ENCODE results near the gene TBC1D22B. TPM values are rescaled to one million over a fixed set of nuclear protein-coding genes. Genes with fewer than 3 reads are reported as not detected.
A peak's percentile ranks its signal among the peaks of the same experiment; 100 is the strongest.

TBC1D22B gene
- total RNA-seq, 1 donor, result 4.8 TPM

DNA sequence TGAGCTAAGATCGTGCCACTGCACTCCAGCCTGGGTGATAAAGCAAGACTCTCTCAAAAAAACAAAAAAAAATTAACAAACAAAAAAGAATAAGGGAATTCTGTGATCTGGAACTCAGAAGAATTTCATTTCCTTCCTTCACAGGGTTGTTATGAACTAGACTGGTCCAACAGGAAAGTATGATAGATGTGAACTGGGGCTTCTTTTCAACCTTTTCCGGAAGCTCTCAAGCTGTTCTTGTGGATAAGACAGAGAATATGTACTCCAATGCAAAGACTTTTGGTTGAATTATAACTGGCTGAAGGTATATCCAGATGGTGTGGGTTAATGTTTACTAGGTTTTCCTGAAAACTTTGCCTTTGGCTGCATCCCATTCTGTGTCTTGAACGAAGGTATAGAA is 101.5 kb downstream of the TBC1D22B start:
- DNase-seq (ENCODE audit: low read depth), result no peak
- H3K4me3 ChIP-seq (ENCODE audit: low read depth, low read length), result no peak overlapping the region
- TF ChIP-seq, protein P1, sequence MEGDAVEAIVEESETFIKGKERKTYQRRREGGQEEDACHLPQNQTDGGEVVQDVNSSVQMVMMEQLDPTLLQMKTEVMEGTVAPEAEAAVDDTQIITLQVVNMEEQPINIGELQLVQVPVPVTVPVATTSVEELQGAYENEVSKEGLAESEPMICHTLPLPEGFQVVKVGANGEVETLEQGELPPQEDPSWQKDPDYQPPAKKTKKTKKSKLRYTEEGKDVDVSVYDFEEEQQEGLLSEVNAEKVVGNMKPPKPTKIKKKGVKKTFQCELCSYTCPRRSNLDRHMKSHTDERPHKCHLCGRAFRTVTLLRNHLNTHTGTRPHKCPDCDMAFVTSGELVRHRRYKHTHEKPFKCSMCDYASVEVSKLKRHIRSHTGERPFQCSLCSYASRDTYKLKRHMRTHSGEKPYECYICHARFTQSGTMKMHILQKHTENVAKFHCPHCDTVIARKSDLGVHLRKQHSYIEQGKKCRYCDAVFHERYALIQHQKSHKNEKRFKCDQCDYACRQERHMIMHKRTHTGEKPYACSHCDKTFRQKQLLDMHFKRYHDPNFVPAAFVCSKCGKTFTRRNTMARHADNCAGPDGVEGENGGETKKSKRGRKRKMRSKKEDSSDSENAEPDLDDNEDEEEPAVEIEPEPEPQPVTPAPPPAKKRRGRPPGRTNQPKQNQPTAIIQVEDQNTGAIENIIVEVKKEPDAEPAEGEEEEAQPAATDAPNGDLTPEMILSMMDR (IDR thresholded peaks at IDR 0.05; ENCODE audit: insufficient read depth, low read length), result no peak

DNA sequence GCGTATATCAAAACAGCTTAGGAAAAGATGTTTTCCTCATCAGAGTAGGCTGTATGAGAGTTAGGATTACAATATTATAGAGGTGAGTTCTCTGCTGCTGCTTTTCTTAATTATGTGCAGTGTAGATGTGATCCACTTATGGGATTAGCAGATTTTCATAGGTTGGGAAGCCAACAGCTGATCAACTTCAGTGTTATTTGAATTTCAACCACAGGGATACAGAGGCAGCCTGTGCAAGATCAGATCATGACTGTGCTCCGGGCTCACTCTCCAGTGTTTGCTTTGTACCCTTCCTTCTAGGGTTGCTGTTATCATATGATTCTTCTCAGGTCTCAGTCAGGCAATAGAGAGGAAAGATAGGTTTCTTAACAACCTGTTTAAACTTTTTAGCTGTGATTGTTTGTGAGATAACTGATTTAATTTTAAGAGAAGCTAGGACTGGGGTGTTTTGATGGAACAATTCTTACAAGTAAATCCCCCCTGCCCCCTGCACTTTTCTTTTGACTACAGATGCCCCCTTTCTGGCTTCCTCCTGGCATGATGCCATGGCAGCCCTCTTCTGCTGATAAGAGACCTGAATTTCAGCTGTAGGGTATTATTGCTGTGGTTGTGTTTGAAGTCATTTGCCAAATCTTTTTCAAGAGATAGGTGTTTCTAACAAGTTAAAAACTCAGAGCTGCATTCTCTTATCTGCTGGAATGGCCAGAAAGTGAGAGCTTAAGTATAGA is 104.7 kb downstream of the TBC1D22B start:
- no peak overlapping the region for H3K4me3 ChIP-seq (ENCODE audit: low read depth, low read length)
- no peak for DNase-seq (ENCODE audit: low read depth)
- TF ChIP-seq, protein P1 (IDR thresholded peaks at IDR 0.05; ENCODE audit: insufficient read depth, low read length), result no peak

- no peak overlapping the region for H3K4me3 ChIP-seq (ENCODE audit: low read depth, low read length)
- DNase-seq (ENCODE audit: low read depth), result peak; percentile 67
- TF ChIP-seq, protein P1 (IDR thresholded peaks at IDR 0.05; ENCODE audit: insufficient read depth, low read length), result peak; percentile 45
Observed at GRCh38 chr6:37365791-37366190, 108.2 kb downstream of the TBC1D22B start.

- no peak for DNase-seq (ENCODE audit: low read depth)
- no peak overlapping the region for H3K4me3 ChIP-seq (ENCODE audit: low read depth, low read length)
- TF ChIP-seq, protein P1 (IDR thresholded peaks at IDR 0.05; ENCODE audit: insufficient read depth, low read length), result no peak
Observed at GRCh38 chr6:37366910-37367309, 109.3 kb downstream of the TBC1D22B start.

- no peak overlapping the region for H3K4me3 ChIP-seq (ENCODE audit: low read depth, low read length)
- TF ChIP-seq, protein P1 (IDR thresholded peaks at IDR 0.05; ENCODE audit: insufficient read depth, low read length), result no peak
- no peak for DNase-seq (ENCODE audit: low read depth)
Observed at GRCh38 chr6:37368961-37369320, 111.4 kb downstream of the TBC1D22B start.

- H3K4me3 ChIP-seq (ENCODE audit: low read depth, low read length), result no peak overlapping the region
- TF ChIP-seq, protein P1 (IDR thresholded peaks at IDR 0.05; ENCODE audit: insufficient read depth, low read length), result no peak
- DNase-seq (ENCODE audit: low read depth), result peak; percentile 41
Observed at GRCh38 chr6:37369321-37370201, 112.0 kb downstream of the TBC1D22B start.

Measured in fibroblast of the aortic adventitia (primary cell).